ENCODE measurements around the gene FOXN3. TPM values are rescaled to one million over a fixed set of nuclear protein-coding genes. Genes with fewer than 3 reads are reported as not detected.
A peak's percentile ranks its signal among the peaks of the same experiment; 100 is the strongest.

FOXN3 gene
- polyA plus RNA-seq, 3 donors = 38.7 to 57.4 (median 42.0) TPM

DNA sequence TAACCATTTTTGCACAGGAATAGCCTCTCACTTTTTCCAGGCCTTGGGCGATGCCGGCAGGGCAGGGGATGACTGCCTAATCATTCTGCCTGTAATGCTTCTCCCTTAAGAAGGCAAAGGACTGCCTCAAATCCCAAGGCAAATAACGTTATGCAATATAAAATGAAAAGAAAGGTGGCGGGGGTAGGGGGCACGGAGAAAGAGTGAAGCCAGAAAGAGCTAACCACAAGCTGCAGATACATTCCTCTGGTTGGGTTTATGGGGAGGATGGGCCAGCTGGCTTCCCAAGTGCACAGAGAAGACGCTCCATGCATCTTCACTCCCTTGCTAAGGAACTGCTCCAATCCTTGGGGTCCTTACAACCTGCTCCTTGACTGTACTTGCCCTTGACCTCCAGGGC is 229.5 kb downstream of the FOXN3 start:
- no peaks in the 10 kb centered on the region for H3K4me1 ChIP-seq (ENCODE audit: control insufficient read depth in 1 of 2, insufficient read depth in 2 of 2, low read length in 2 of 2)
- H3K4me2 ChIP-seq (replicated peaks; ENCODE audit: extremely low read depth, low read length, poor library complexity, severe bottlenecking) = no peak overlapping the region
- no peak overlapping the region for H3K4me3 Mint-ChIP-seq
- peaks cover 11% of the 10 kb centered on the region for H3K4me1 Mint-ChIP-seq
- peak overlapping the region in 1 of 2 donors; percentile 35 for H3K27ac ChIP-seq (ENCODE audit: low read depth in 1 of 2, low read length in 2 of 2)
- peaks cover 77% of the 10 kb centered on the region for H4K20me1 ChIP-seq (ENCODE audit: insufficient read depth, low read length)
- H3K36me3 ChIP-seq (replicated peaks in 1 of 2; ENCODE audit: control insufficient read depth in 1 of 2, insufficient read depth in 2 of 2, low read length in 2 of 2) = peaks cover 50 to 82% of the 10 kb centered on the region in 2 donors
- no peak for DNase-seq
- TF ChIP-seq, protein P1, sequence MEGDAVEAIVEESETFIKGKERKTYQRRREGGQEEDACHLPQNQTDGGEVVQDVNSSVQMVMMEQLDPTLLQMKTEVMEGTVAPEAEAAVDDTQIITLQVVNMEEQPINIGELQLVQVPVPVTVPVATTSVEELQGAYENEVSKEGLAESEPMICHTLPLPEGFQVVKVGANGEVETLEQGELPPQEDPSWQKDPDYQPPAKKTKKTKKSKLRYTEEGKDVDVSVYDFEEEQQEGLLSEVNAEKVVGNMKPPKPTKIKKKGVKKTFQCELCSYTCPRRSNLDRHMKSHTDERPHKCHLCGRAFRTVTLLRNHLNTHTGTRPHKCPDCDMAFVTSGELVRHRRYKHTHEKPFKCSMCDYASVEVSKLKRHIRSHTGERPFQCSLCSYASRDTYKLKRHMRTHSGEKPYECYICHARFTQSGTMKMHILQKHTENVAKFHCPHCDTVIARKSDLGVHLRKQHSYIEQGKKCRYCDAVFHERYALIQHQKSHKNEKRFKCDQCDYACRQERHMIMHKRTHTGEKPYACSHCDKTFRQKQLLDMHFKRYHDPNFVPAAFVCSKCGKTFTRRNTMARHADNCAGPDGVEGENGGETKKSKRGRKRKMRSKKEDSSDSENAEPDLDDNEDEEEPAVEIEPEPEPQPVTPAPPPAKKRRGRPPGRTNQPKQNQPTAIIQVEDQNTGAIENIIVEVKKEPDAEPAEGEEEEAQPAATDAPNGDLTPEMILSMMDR (IDR thresholded peaks at IDR 0.05) = no peak
- intact Hi-C loops (cut with micrococcal nuclease) = no loop called here
- 63% methylated on average over 3 of the region's 6 CpGs for WGBS (ENCODE audit: insufficient coverage)
- no peak overlapping the region for H3K9ac ChIP-seq (ENCODE audit: insufficient read depth, low read length, poor library complexity, severe bottlenecking)
- peaks cover 0 to 2% (median 0%) of the 10 kb centered on the region in 3 donors for H3K27me3 Mint-ChIP-seq (ENCODE audit: low read depth in 3 of 3)
- no peak overlapping the region for H3K4me3 ChIP-seq (replicated peaks in 1 of 3; ENCODE audit: low read depth in 2 of 3, low read length in 3 of 3)
- H2AFZ ChIP-seq (ENCODE audit: insufficient read depth, low read depth, low read length, poor library complexity, severe bottlenecking) = no peak overlapping the region
- H3K9me3 ChIP-seq (replicated peaks in 1 of 2; ENCODE audit: control insufficient read depth in 1 of 2, insufficient read depth in 1 of 2, low read length in 2 of 2) = no peaks in the 10 kb centered on the region
- peaks cover 56 to 69% of the 10 kb centered on the region in 2 donors for H3K36me3 Mint-ChIP-seq
- no peaks in the 10 kb centered on the region for H3K27me3 ChIP-seq (ENCODE audit: control insufficient read depth in 2 of 2, insufficient read depth in 2 of 2, low read length in 2 of 2)
- H3K79me2 ChIP-seq (ENCODE audit: insufficient read depth, low read length) = no peaks in the 10 kb centered on the region
- H3K9me3 Mint-ChIP-seq = peaks cover 0 to 2% (median 0%) of the 10 kb centered on the region in 7 donors
- H3K27ac Mint-ChIP-seq = peak overlapping the region in 2 of 7 donors; percentile 60 to 88

DNA sequence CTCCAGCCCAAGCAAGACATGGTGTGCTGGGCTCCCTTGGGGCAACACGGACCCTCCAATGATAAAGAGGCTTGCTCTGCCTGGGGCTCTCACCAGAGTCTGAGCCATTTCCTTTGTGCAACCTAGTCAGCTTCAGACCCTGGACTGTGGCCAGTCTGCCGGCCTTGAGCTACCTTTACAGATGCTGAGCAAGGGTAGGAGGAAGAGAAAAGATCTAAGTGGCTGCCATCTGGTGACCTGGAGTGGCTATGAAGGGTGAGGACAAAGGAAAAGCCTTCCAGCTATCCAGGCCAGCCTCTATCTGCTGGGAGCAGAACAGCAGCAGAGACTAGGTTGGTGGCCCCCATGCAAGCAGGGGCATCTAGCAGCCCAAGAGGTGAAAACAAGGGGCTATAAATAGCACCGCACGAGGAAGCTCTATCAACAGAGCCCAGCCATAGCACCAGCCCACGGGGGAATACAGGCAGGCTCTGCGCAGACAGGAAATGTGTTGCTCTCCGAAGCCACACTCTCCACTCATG is 230.1 kb downstream of the FOXN3 start:
- Histone ChIP-seq H3K4me3 (replicated peaks in 1 of 3; ENCODE audit: low read depth in 2 of 3, low read length in 3 of 3) (no peak overlapping the region), H3K79me2 (ENCODE audit: insufficient read depth, low read length) (no peaks in the 10 kb centered on the region), H3K4me2 (replicated peaks; ENCODE audit: extremely low read depth, low read length, poor library complexity, severe bottlenecking) (no peak overlapping the region), H3K27me3 (ENCODE audit: control insufficient read depth in 2 of 2, insufficient read depth in 2 of 2, low read length in 2 of 2) (no peaks in the 10 kb centered on the region), H4K20me1 (ENCODE audit: insufficient read depth, low read length) (peaks cover 80% of the 10 kb centered on the region), H2AFZ (ENCODE audit: insufficient read depth, low read depth, low read length, poor library complexity, severe bottlenecking) (no peak overlapping the region), H3K36me3 (replicated peaks in 1 of 2; ENCODE audit: control insufficient read depth in 1 of 2, insufficient read depth in 2 of 2, low read length in 2 of 2) (peaks cover 50 to 87% of the 10 kb centered on the region in 2 donors), H3K4me1 (ENCODE audit: control insufficient read depth in 1 of 2, insufficient read depth in 2 of 2, low read length in 2 of 2) (no peaks in the 10 kb centered on the region), H3K9ac (ENCODE audit: insufficient read depth, low read length, poor library complexity, severe bottlenecking) (no peak overlapping the region), H3K9me3 (replicated peaks in 1 of 2; ENCODE audit: control insufficient read depth in 1 of 2, insufficient read depth in 1 of 2, low read length in 2 of 2) (no peaks in the 10 kb centered on the region), H3K27ac (ENCODE audit: low read depth in 1 of 2, low read length in 2 of 2) (peak overlapping the region in 1 of 2 donors; percentile 35)
- intact Hi-C loops (cut with micrococcal nuclease) = no loop called here
- peaks cover 11% of the 10 kb centered on the region for H3K4me1 Mint-ChIP-seq
- TF ChIP-seq, protein P1 (IDR thresholded peaks at IDR 0.05) = no peak
- peaks cover 0 to 2% (median 0%) of the 10 kb centered on the region in 3 donors for H3K27me3 Mint-ChIP-seq (ENCODE audit: low read depth in 3 of 3)
- peaks cover 0 to 2% (median 0%) of the 10 kb centered on the region in 7 donors for H3K9me3 Mint-ChIP-seq
- WGBS (ENCODE audit: insufficient coverage) = 31% methylated on average over 5 of the region's 7 CpGs
- H3K27ac Mint-ChIP-seq = peak overlapping the region in 5 of 7 donors; percentile 26 to 60 (median 41)
- peaks cover 56 to 72% of the 10 kb centered on the region in 2 donors for H3K36me3 Mint-ChIP-seq
- no peak for DNase-seq
- no peak overlapping the region for H3K4me3 Mint-ChIP-seq

All from CD14-positive monocyte (primary cell).